Sigmoid colon (tissue), 4 donors: ENCODE data around the gene CCL25.

Source experiments
- CTCF ChIP-seq, 4 experiments: fragments of 450-650 bp in 3 of 4; fragments of 200-600 bp in 1 of 4; IDR thresholded peaks; one replicate each; pipeline ENCODE4 v1.5.1; 2016 to 2019; ENCODE audit warnings: antibody characterized with exemption in 4 of 4, mild to moderate bottlenecking in 3 of 4, moderate library complexity in 2 of 4
- POLR2A ChIP-seq, 2 donors: fragments of 450-650 bp; IDR thresholded peaks; one replicate each; pipeline ENCODE4 v1.6.1; 2016; ENCODE audit warnings: antibody characterized with exemption in 2 of 2, mild to moderate bottlenecking in 2 of 2, moderate library complexity in 2 of 2
- POLR2AphosphoS5 ChIP-seq, 4 donors: sonication (generic); formaldehyde crosslinking; IDR thresholded peaks; one replicate each; pipeline ENCODE4 v1.6.1; 2017; ENCODE audit warnings: antibody characterized with exemption in 4 of 4

GRCh38 chr19:8052464-8052859 is at the start of gene CCL25:
- no peak for TF ChIP-seq CTCF (IDR thresholded peaks at IDR 0.05)
- no peak for TF ChIP-seq POLR2A (IDR thresholded peaks at IDR 0.05)
- TF ChIP-seq POLR2AphosphoS5 (IDR thresholded peaks at IDR 0.05): no peak
